BE2C (cell line): ENCODE results near the gene PREX1.

Source experiments
- DNase-seq: peaks from one replicate; pipeline ENCODE4 v3.0.0-alpha.2; 2020
- H3K27me3 ChIP-seq: fragments of 250-450 bp; sonication (Bioruptor Pico); 2 replicates; pipeline ENCODE4 v1.5.1; 2020; ENCODE audit warnings: mild to moderate bottlenecking
- H3K36me3 ChIP-seq: fragments of 250-450 bp; sonication (Bioruptor Pico); 2 replicates; pipeline ENCODE4 v1.5.1; 2020; ENCODE audit warnings: mild to moderate bottlenecking
- H3K4me1 ChIP-seq: fragments of 250-450 bp; sonication (Bioruptor Pico); 2 replicates; pipeline ENCODE4 v1.5.1; 2020
- H3K4me3 ChIP-seq: 2 replicates; pipeline ENCODE4 v1.5.1; 2011; ENCODE audit warnings: low read depth, low read length
- H3K9me3 ChIP-seq: fragments of 250-450 bp; sonication (Bioruptor Pico); 2 replicates; pipeline ENCODE4 v1.5.1; 2020
- TF ChIP-seq, protein P1 (sequence below): IDR thresholded peaks from 2 replicates; pipeline ENCODE4 v1.5.1; 2012; ENCODE audit warnings: mild to moderate bottlenecking, low read depth, low read length

Gene PREX1

GRCh38 chr20:48738399-48739304, 89.1 kb downstream of the PREX1 start:
- H3K36me3 ChIP-seq, result no peaks in the 10 kb centered on the region
- H3K9me3 ChIP-seq, result no peaks in the 10 kb centered on the region
- no peak for DNase-seq
- no peaks in the 10 kb centered on the region for H3K27me3 ChIP-seq
- no peaks in the 10 kb centered on the region for H3K4me1 ChIP-seq
- H3K4me3 ChIP-seq, result no peak overlapping the region
- TF ChIP-seq, protein P1, sequence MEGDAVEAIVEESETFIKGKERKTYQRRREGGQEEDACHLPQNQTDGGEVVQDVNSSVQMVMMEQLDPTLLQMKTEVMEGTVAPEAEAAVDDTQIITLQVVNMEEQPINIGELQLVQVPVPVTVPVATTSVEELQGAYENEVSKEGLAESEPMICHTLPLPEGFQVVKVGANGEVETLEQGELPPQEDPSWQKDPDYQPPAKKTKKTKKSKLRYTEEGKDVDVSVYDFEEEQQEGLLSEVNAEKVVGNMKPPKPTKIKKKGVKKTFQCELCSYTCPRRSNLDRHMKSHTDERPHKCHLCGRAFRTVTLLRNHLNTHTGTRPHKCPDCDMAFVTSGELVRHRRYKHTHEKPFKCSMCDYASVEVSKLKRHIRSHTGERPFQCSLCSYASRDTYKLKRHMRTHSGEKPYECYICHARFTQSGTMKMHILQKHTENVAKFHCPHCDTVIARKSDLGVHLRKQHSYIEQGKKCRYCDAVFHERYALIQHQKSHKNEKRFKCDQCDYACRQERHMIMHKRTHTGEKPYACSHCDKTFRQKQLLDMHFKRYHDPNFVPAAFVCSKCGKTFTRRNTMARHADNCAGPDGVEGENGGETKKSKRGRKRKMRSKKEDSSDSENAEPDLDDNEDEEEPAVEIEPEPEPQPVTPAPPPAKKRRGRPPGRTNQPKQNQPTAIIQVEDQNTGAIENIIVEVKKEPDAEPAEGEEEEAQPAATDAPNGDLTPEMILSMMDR, result no peak

- no peak for DNase-seq
- H3K4me3 ChIP-seq, result no peak overlapping the region
- H3K36me3 ChIP-seq, result no peaks in the 10 kb centered on the region
- no peaks in the 10 kb centered on the region for H3K27me3 ChIP-seq
- no peaks in the 10 kb centered on the region for H3K4me1 ChIP-seq
- TF ChIP-seq, protein P1, result no peak
- H3K9me3 ChIP-seq, result no peaks in the 10 kb centered on the region
Observed at GRCh38 chr20:48738094-48738398, 89.8 kb downstream of the PREX1 start.

GRCh38 chr20:48737434-48738093, 90.2 kb downstream of the PREX1 start:
- Histone ChIP-seq H3K36me3 (no peaks in the 10 kb centered on the region), H3K9me3 (no peaks in the 10 kb centered on the region), H3K27me3 (no peaks in the 10 kb centered on the region), H3K4me3 (no peak overlapping the region), H3K4me1 (0 out of 2 replicates have a peak, but pooled peaks cover under 1% of the 10 kb centered on the region)
- TF ChIP-seq, protein P1, result no peak
- no peak for DNase-seq

- TF ChIP-seq, protein P1, result no peak
- Histone ChIP-seq H3K4me3 (no peak overlapping the region), H3K9me3 (no peaks in the 10 kb centered on the region), H3K27me3 (no peaks in the 10 kb centered on the region), H3K36me3 (no peaks in the 10 kb centered on the region), H3K4me1 (0 out of 2 replicates have a peak, but pooled peaks cover 9% of the 10 kb centered on the region)
- DNase-seq, result no peak
Observed at GRCh38 chr20:48736636-48737035, 91.2 kb downstream of the PREX1 start.

- Histone ChIP-seq H3K4me1 (0 out of 2 replicates have a peak, but pooled peaks cover 9% of the 10 kb centered on the region), H3K27me3 (no peaks in the 10 kb centered on the region), H3K9me3 (no peaks in the 10 kb centered on the region), H3K36me3 (no peaks in the 10 kb centered on the region), H3K4me3 (no peak overlapping the region)
- no peak for DNase-seq
- TF ChIP-seq, protein P1, result no peak
Observed at GRCh38 chr20:48736231-48736630, 91.6 kb downstream of the PREX1 start.

DNA sequence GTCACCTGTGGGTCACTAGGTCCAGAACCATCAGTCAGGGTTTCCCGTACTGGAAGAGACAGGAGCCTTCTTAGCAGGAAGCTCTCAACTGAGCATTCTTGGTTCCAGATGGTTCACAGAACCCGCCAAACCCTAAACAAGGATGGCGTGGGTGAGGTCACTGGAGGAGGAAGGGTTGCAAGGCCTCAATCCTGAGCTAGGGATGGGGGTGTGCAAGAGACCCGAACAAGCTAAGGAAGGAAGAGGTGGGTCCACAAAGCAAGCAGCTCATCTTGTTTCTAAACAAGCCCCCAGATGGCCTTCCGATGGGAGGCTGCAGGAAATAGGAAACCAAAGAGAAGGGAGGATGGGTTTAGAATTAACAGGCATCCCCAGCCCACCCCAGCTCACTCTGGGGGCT, 92.7 kb downstream of the PREX1 start:
- TF ChIP-seq, protein P1, result no peak
- Histone ChIP-seq H3K4me3 (no peak overlapping the region), H3K27me3 (no peaks in the 10 kb centered on the region), H3K9me3 (no peaks in the 10 kb centered on the region), H3K4me1 (0 out of 2 replicates have a peak, but pooled peaks cover 9% of the 10 kb centered on the region), H3K36me3 (no peaks in the 10 kb centered on the region)
- no peak for DNase-seq
